HEK293 (cell line): ENCODE data around the gene NPC1.

Experiments
- CTCF ChIP-seq: fragments of 450-650 bp; formaldehyde crosslinking; IDR thresholded peaks from 2 replicates; pipeline ENCODE4 v1.5.1; 2016; ENCODE audit warnings: missing biosample characterization, missing genetic modification characterization
- ZIC2 ChIP-seq: fragments of 450-650 bp; formaldehyde crosslinking; IDR thresholded peaks from 2 replicates; pipeline ENCODE4 v1.5.1; 2016; ENCODE audit warnings: missing biosample characterization, missing genetic modification characterization
- ZNF560 ChIP-seq: fragments of 450-650 bp; formaldehyde crosslinking; IDR thresholded peaks from 2 replicates; pipeline ENCODE4 v1.5.1; 2017; ENCODE audit warnings: missing biosample characterization, missing genetic modification characterization, borderline replicate concordance

- TF ChIP-seq CTCF (tag by site-specific recombination), result no peak
- TF ChIP-seq ZNF560 (tag by site-specific recombination), result no peak
- TF ChIP-seq ZIC2 (tag by site-specific recombination), result no peak
Measured at GRCh38 chr18:23618862-23619387, 32.6 kb upstream of the NPC1 start.
